IPS-18a (cell line): ENCODE data around the gene SPTB.
"Not testable (repeated sequence)": the region's sequence is repeated elsewhere in the genome, so short reads cannot be mapped to it uniquely, and the experiment has no call there.

Experiments
- H3K27ac ChIP-seq: one replicate; pipeline ENCODE4 v1.5.1; 2013; ENCODE audit warnings: low read length
- H3K27me3 ChIP-seq: one replicate; pipeline ENCODE4 v1.6.1; 2013; ENCODE audit warnings: mild to moderate bottlenecking, low read length; ENCODE audit not compliant: control insufficient read depth, insufficient read depth
- H3K36me3 ChIP-seq: one replicate; pipeline ENCODE4 v1.6.1; 2013; ENCODE audit warnings: low read depth, low read length; ENCODE audit not compliant: control insufficient read depth
- H3K4me1 ChIP-seq: one replicate; pipeline ENCODE4 v1.6.1; 2013; ENCODE audit warnings: low read depth, low read length; ENCODE audit not compliant: control insufficient read depth
- H3K4me3 ChIP-seq: one replicate; pipeline ENCODE4 v1.5.1; 2013; ENCODE audit warnings: low read length
- H3K9ac ChIP-seq: one replicate; pipeline ENCODE4 v1.6.1; 2013; ENCODE audit warnings: mild to moderate bottlenecking, low read length, moderate library complexity
- H3K9me3 ChIP-seq: one replicate; pipeline ENCODE4 v1.6.1; 2013; ENCODE audit warnings: low read depth, low read length; ENCODE audit not compliant: control insufficient read depth

Gene SPTB

GRCh38 chr14:64808449-64808848, 71.3 kb downstream of the SPTB start:
- H3K27ac ChIP-seq: no peak overlapping the region

GRCh38 chr14:64807551-64807950, 72.2 kb downstream of the SPTB start:
- Histone ChIP-seq H3K9ac (no peak overlapping the region), H3K4me3 (no peak overlapping the region), H3K27me3 (no peaks in the 10 kb centered on the region), H3K36me3 (no peaks in the 10 kb centered on the region), H3K9me3 (no peaks in the 10 kb centered on the region), H3K4me1 (no peaks in the 10 kb centered on the region), H3K27ac (no peak overlapping the region)

More at GRCh38 chr14:64808449-64808848, 71.3 kb downstream of the SPTB start:
- Histone ChIP-seq H3K4me1 (no peaks in the 10 kb centered on the region), H3K36me3 (no peaks in the 10 kb centered on the region), H3K9ac (no peak overlapping the region), H3K9me3 (no peaks in the 10 kb centered on the region), H3K4me3 (no peak overlapping the region), H3K27me3 (no peaks in the 10 kb centered on the region)

- Histone ChIP-seq H3K4me1 (no peaks in the 10 kb centered on the region), H3K36me3 (no peaks in the 10 kb centered on the region), H3K4me3 (no peak overlapping the region), H3K27ac (no peak overlapping the region), H3K9me3 (no peaks in the 10 kb centered on the region), H3K9ac (no peak overlapping the region), H3K27me3 (no peaks in the 10 kb centered on the region)
Measured at GRCh38 chr14:64806862-64807495, 72.7 kb downstream of the SPTB start.

GRCh38 chr14:64806202-64806861, 73.4 kb downstream of the SPTB start:
- H3K4me3 ChIP-seq: no peak overlapping the region
- no peaks in the 10 kb centered on the region for H3K4me1 ChIP-seq
- H3K9me3 ChIP-seq: no peaks in the 10 kb centered on the region
- no peaks in the 10 kb centered on the region for H3K36me3 ChIP-seq
- H3K27me3 ChIP-seq: no peaks in the 10 kb centered on the region
- H3K9ac ChIP-seq: no peak overlapping the region
- no peak overlapping the region for H3K27ac ChIP-seq

GRCh38 chr14:64805646-64806045, 74.1 kb downstream of the SPTB start:
- not testable (repeated sequence) for H3K27ac ChIP-seq, H3K9ac ChIP-seq, H3K4me3 ChIP-seq, H3K36me3 ChIP-seq, H3K9me3 ChIP-seq, H3K27me3 ChIP-seq, H3K4me1 ChIP-seq

- Histone ChIP-seq H3K27me3 (no peaks in the 10 kb centered on the region), H3K4me3 (no peak overlapping the region), H3K9me3 (no peaks in the 10 kb centered on the region), H3K9ac (no peak overlapping the region), H3K36me3 (no peaks in the 10 kb centered on the region), H3K4me1 (no peaks in the 10 kb centered on the region), H3K27ac (no peak overlapping the region)
Measured at GRCh38 chr14:64804754-64805260, 74.9 kb downstream of the SPTB start.

- no peak overlapping the region for H3K4me3 ChIP-seq
- H3K4me1 ChIP-seq: no peaks in the 10 kb centered on the region
- no peaks in the 10 kb centered on the region for H3K27me3 ChIP-seq
- no peaks in the 10 kb centered on the region for H3K36me3 ChIP-seq
- no peaks in the 10 kb centered on the region for H3K9me3 ChIP-seq
- no peak overlapping the region for H3K27ac ChIP-seq
- no peak overlapping the region for H3K9ac ChIP-seq
Measured at GRCh38 chr14:64801800-64802199, 77.9 kb downstream of the SPTB start.

- Histone ChIP-seq H3K27me3 (no peaks in the 10 kb centered on the region), H3K4me1 (no peaks in the 10 kb centered on the region), H3K4me3 (no peak overlapping the region), H3K27ac (no peak overlapping the region), H3K9me3 (no peaks in the 10 kb centered on the region), H3K9ac (no peak overlapping the region), H3K36me3 (no peaks in the 10 kb centered on the region)
Measured at GRCh38 chr14:64801046-64801445, 78.7 kb downstream of the SPTB start.

GRCh38 chr14:64800000-64800399, 79.7 kb downstream of the SPTB start:
- no peak overlapping the region for H3K4me3 ChIP-seq

GRCh38 chr14:64799555-64799954, 80.2 kb downstream of the SPTB start:
- no peak overlapping the region for H3K9ac ChIP-seq
- no peaks in the 10 kb centered on the region for H3K4me1 ChIP-seq
- H3K36me3 ChIP-seq: no peaks in the 10 kb centered on the region

More at GRCh38 chr14:64800000-64800399, 79.7 kb downstream of the SPTB start:
- no peak overlapping the region for H3K27ac ChIP-seq
- no peaks in the 10 kb centered on the region for H3K36me3 ChIP-seq
- no peaks in the 10 kb centered on the region for H3K4me1 ChIP-seq
- no peak overlapping the region for H3K9ac ChIP-seq
- no peaks in the 10 kb centered on the region for H3K27me3 ChIP-seq
- H3K9me3 ChIP-seq: no peaks in the 10 kb centered on the region

GRCh38 chr14:64796369-64796768, 83.3 kb downstream of the SPTB start:
- H3K36me3 ChIP-seq: no peaks in the 10 kb centered on the region
- H3K27ac ChIP-seq: no peak overlapping the region
- H3K4me3 ChIP-seq: no peak overlapping the region
- H3K4me1 ChIP-seq: no peaks in the 10 kb centered on the region
- H3K27me3 ChIP-seq: no peaks in the 10 kb centered on the region
- no peaks in the 10 kb centered on the region for H3K9me3 ChIP-seq
- no peak overlapping the region for H3K9ac ChIP-seq

More at GRCh38 chr14:64799555-64799954, 80.2 kb downstream of the SPTB start:
- no peaks in the 10 kb centered on the region for H3K9me3 ChIP-seq
- H3K27me3 ChIP-seq: no peaks in the 10 kb centered on the region
- H3K27ac ChIP-seq: no peak overlapping the region
- H3K4me3 ChIP-seq: no peak overlapping the region

- no peaks in the 10 kb centered on the region for H3K27me3 ChIP-seq
- no peak overlapping the region for H3K4me3 ChIP-seq
- H3K9me3 ChIP-seq: no peaks in the 10 kb centered on the region
- peaks cover under 1% of the 10 kb centered on the region for H3K4me1 ChIP-seq
- H3K9ac ChIP-seq: no peak overlapping the region
- no peaks in the 10 kb centered on the region for H3K36me3 ChIP-seq
- H3K27ac ChIP-seq: no peak overlapping the region
Measured at GRCh38 chr14:64795921-64796320, 83.8 kb downstream of the SPTB start.
